Measurements from ENCODE around the gene SPTBN4.
"Not testable (repeated sequence)": the region's sequence is repeated elsewhere in the genome, so short reads cannot be mapped to it uniquely, and the experiment has no call there.

SPTBN4 gene

GRCh38 chr19:40560092-40560507, 93.3 kb downstream of the SPTBN4 start:
- DNase-seq (ENCODE audit: low read depth, low spot score), result no peak

- DNase-seq (ENCODE audit: low read depth, low spot score), result no peak
Measured at GRCh38 chr19:40561947-40562346, 95.1 kb downstream of the SPTBN4 start.

GRCh38 chr19:40564535-40564934, 97.7 kb downstream of the SPTBN4 start:
- not testable (repeated sequence) for DNase-seq (ENCODE audit: low read depth, low spot score)

- no peak for DNase-seq (ENCODE audit: low read depth, low spot score)
Measured at GRCh38 chr19:40565355-40565754, 98.6 kb downstream of the SPTBN4 start.

GRCh38 chr19:40565910-40566495, 99.2 kb downstream of the SPTBN4 start:
- DNase-seq (ENCODE audit: low read depth, low spot score), result no peak

- peak; percentile 22 for DNase-seq (ENCODE audit: low read depth, low spot score)
Measured at GRCh38 chr19:40567040-40567749, 100.4 kb downstream of the SPTBN4 start.

- DNase-seq (ENCODE audit: low read depth, low spot score), result no peak
Measured at GRCh38 chr19:40567750-40568494, 101.1 kb downstream of the SPTBN4 start.

GRCh38 chr19:40570313-40571004, 103.7 kb downstream of the SPTBN4 start:
- DNase-seq (ENCODE audit: low read depth, low spot score), result peak; percentile 100

- no peak for DNase-seq (ENCODE audit: low read depth, low spot score)
Measured at GRCh38 chr19:40571005-40571318, 104.2 kb downstream of the SPTBN4 start.

GRCh38 chr19:40571831-40572495, 105.2 kb downstream of the SPTBN4 start:
- no peak for DNase-seq (ENCODE audit: low read depth, low spot score)

GRCh38 chr19:40575326-40575725, 108.5 kb downstream of the SPTBN4 start:
- no peak for DNase-seq (ENCODE audit: low read depth, low spot score)

- DNase-seq (ENCODE audit: low read depth, low spot score), result no peak
Measured at GRCh38 chr19:40576151-40576584, 109.4 kb downstream of the SPTBN4 start.

GRCh38 chr19:40576585-40577451, 110.0 kb downstream of the SPTBN4 start, which contains the start of gene SHKBP1:
Gene SHKBP1 (plus strand): TSS chr19:40576873. CDS start chr19:40576900, 27 bp downstream.
- peak; percentile 98 for DNase-seq (ENCODE audit: low read depth, low spot score)

- DNase-seq (ENCODE audit: low read depth, low spot score), result no peak
Measured at GRCh38 chr19:40578442-40578908, 111.7 kb downstream of the SPTBN4 start.

GRCh38 chr19:40580619-40581018, 113.8 kb downstream of the SPTBN4 start:
- no peak for DNase-seq (ENCODE audit: low read depth, low spot score)

GRCh38 chr19:40581531-40581930, 114.7 kb downstream of the SPTBN4 start:
- DNase-seq (ENCODE audit: low read depth, low spot score), result no peak

- DNase-seq (ENCODE audit: low read depth, low spot score), result no peak
Measured at GRCh38 chr19:40582467-40582866, 115.7 kb downstream of the SPTBN4 start.

GRCh38 chr19:40583283-40583682, 116.5 kb downstream of the SPTBN4 start:
- no peak for DNase-seq (ENCODE audit: low read depth, low spot score)

- DNase-seq (ENCODE audit: low read depth, low spot score), result no peak
Measured at GRCh38 chr19:40584007-40584406, 117.2 kb downstream of the SPTBN4 start.

- peak; percentile 45 for DNase-seq (ENCODE audit: low read depth, low spot score)
Measured at GRCh38 chr19:40585241-40585981, 118.6 kb downstream of the SPTBN4 start.
